ENCODE results near the gene RRP8.

Gene RRP8

GRCh38 chr11:6594142-6594768 is 9.2 kb downstream of the RRP8 start:
- FAIRE-seq = no peak

DNA sequence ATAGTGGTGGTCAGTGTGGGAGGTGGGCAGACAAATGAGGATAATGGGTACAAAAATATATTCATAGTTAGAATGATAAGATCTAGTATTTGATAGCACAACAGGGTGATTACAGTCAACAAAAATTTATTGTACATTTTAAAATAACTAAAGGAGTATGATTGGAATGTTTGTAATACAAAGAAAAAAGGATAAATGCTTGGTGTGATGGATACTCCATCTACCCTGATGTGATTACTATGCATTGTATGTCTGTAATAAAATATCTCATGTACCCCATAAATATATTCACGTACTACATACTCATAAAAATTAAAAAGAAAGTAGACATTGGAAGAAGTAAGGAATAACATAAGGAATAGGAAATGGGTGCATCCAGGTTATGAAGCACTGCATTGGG is 15.4 kb downstream of the RRP8 start:
- TF ChIP-seq POLR2AphosphoS5 (IDR thresholded peaks at IDR 0.05; ENCODE audit: low read depth, low read length) (no peak), POLR2A (IDR thresholded peaks at IDR 0.05; ENCODE audit: low read depth, low read length) (no peak), TAF1 (IDR thresholded peaks at IDR 0.05; ENCODE audit: borderline replicate concordance, low read depth, low read length) (no peak)
- DNase-seq (ENCODE audit: insufficient read length) = no peak
- no peak for FAIRE-seq

More at GRCh38 chr11:6594142-6594768, 9.2 kb downstream of the RRP8 start:
- TF ChIP-seq TAF1 (IDR thresholded peaks at IDR 0.05; ENCODE audit: borderline replicate concordance, low read depth, low read length) (no peak), POLR2A (IDR thresholded peaks at IDR 0.05; ENCODE audit: low read depth, low read length) (no peak), POLR2AphosphoS5 (IDR thresholded peaks at IDR 0.05; ENCODE audit: low read depth, low read length) (no peak)
- DNase-seq (ENCODE audit: insufficient read length) = no peak

DNA sequence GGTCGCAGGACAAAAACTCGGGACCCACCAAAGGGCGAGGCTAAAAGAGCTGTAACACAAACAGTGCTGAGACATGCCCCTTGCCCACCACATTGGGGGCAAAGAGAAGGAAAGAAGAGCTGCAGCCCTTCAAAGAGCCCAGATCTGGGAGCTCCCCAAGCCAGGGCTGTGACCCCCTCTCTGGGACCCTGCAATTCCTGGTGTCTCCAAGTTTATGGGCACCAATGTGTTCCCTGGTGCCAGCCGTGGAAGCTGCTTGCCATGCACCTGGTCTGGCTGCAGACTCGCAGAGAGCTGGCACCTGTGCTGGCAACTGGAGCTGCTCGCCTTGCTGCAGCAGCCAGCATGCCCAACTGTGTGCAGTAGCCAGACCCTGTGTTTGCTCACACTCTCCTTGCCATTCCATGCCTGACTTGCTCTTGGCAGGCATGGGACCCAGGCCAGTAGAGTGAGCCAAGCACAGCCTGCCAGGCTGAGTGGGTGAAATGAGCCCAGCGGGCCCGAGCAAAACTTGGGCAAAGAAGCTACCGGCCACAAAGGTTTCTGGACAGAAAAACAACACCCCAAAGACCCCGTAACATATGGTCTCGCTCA is 16.0 kb downstream of the RRP8 start:
- FAIRE-seq (no peak), DNase-seq (ENCODE audit: insufficient read length) (no peak)
- TF ChIP-seq POLR2AphosphoS5 (IDR thresholded peaks at IDR 0.05; ENCODE audit: low read depth, low read length) (no peak), TAF1 (IDR thresholded peaks at IDR 0.05; ENCODE audit: borderline replicate concordance, low read depth, low read length) (no peak), POLR2A (IDR thresholded peaks at IDR 0.05; ENCODE audit: low read depth, low read length) (no peak)

- DNase-seq (ENCODE audit: insufficient read length) (no peak), FAIRE-seq (no peak)
- TF ChIP-seq TAF1 (IDR thresholded peaks at IDR 0.05; ENCODE audit: borderline replicate concordance, low read depth, low read length) = no peak
- no peak for TF ChIP-seq POLR2AphosphoS5 (IDR thresholded peaks at IDR 0.05; ENCODE audit: low read depth, low read length)
- TF ChIP-seq POLR2A (IDR thresholded peaks at IDR 0.05; ENCODE audit: low read depth, low read length) = no peak
These were observed 16.7 kb downstream of the RRP8 start for GRCh38 chr11:6586434-6587359.

DNA sequence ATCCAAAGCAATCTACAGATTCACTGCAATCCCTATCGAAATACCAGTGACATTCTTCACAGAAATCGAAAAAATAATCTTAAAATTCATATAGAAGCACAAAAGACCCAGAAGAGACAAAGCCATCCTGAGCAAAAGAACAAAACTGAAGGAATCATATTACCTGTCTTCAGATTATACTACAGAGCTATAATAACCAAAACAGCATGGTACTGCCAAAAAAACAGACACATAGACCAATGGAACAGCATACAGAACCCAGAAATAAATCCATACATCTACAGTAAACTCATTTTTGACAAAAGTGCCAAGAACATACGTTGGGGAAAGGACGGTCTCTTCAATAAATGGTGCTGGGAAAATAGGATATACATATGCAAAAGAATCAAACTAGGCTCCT is 18.9 kb downstream of the RRP8 start:
- no peak for TF ChIP-seq POLR2AphosphoS5 (IDR thresholded peaks at IDR 0.05; ENCODE audit: low read depth, low read length)
- TF ChIP-seq TAF1 (IDR thresholded peaks at IDR 0.05; ENCODE audit: borderline replicate concordance, low read depth, low read length) = no peak
- no peak for TF ChIP-seq POLR2A (IDR thresholded peaks at IDR 0.05; ENCODE audit: low read depth, low read length)
- DNase-seq (ENCODE audit: insufficient read length) (no peak), FAIRE-seq (peak; percentile 51)

DNA sequence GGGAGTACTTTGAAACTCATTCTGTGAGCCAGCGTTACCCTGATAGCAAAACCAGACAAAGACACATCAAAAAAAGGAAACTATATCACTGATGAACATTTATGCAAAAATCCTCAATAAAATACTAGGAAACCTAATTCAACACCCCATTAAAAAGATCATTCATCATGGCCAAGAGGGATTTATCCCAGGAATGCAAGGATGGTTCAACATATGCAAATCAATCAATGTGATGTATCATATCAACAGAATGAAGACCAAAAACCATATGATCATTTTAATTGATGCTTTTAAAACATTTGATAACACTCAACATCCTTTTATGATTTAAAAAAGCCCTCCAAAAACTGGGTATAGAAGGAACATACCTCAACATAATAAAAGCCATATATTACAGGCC is 19.8 kb downstream of the RRP8 start:
- no peak for DNase-seq (ENCODE audit: insufficient read length)
- TF ChIP-seq TAF1 (IDR thresholded peaks at IDR 0.05; ENCODE audit: borderline replicate concordance, low read depth, low read length) = no peak
- TF ChIP-seq POLR2A (IDR thresholded peaks at IDR 0.05; ENCODE audit: low read depth, low read length) = no peak
- FAIRE-seq = no peak

GRCh38 chr11:6579681-6580080 is 23.7 kb downstream of the RRP8 start:
- TF ChIP-seq POLR2AphosphoS5 (IDR thresholded peaks at IDR 0.05; ENCODE audit: low read depth, low read length) (no peak), POLR2A (IDR thresholded peaks at IDR 0.05; ENCODE audit: low read depth, low read length) (no peak), TAF1 (IDR thresholded peaks at IDR 0.05; ENCODE audit: borderline replicate concordance, low read depth, low read length) (no peak)
- no peak for FAIRE-seq
- no peak for DNase-seq (ENCODE audit: insufficient read length)

- FAIRE-seq = no peak
- no peak for DNase-seq (ENCODE audit: insufficient read length)
- no peak for TF ChIP-seq POLR2A (IDR thresholded peaks at IDR 0.05; ENCODE audit: low read depth, low read length)
- TF ChIP-seq POLR2AphosphoS5 (IDR thresholded peaks at IDR 0.05; ENCODE audit: low read depth, low read length) = no peak
- no peak for TF ChIP-seq TAF1 (IDR thresholded peaks at IDR 0.05; ENCODE audit: borderline replicate concordance, low read depth, low read length)
These were observed 25.3 kb downstream of the RRP8 start for GRCh38 chr11:6578134-6578533.

DNA sequence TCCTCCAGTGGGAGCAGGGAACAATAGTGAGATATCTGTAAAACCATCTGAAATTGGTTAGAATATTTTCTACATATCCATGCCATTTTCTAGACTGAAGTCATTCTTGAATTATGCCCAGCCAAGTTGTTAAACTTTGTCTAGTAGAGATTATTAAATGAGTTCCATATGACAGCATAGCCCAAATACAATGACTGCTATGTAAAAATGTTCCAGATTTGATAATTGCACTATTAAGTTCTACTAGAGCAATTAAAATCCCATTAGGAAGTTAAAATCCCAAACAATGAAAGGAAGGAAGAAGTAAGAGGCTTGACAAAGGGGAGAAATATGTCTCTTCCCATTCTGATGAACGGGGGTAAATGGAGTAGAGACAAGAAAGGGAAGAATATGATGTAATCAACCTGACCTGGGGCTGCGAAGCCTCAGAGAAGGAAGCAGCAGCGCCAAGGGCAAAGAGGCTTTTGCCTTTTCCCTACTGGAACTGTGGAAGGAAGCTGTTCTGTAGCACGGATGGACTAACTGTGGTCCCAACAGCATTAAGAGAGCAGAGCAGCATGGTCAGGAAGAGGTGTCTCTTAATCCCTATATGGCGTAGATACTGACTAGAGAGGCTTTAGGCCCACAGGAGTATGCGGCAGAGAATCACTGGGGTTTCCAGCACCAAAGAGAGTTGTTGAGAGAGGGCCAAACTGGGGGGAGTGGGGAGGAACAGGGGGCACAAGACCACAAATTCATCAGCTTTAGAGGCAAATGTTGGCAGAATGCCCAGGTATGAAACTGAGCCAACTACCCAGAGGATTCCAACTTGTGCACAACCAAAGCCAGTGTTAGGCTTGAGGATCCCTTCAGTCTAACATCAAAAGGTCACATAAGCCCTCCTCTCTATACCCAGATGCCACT is 26.7 kb downstream of the RRP8 start:
- TF ChIP-seq POLR2AphosphoS5 (IDR thresholded peaks at IDR 0.05; ENCODE audit: low read depth, low read length) (no peak), TAF1 (IDR thresholded peaks at IDR 0.05; ENCODE audit: borderline replicate concordance, low read depth, low read length) (no peak), POLR2A (IDR thresholded peaks at IDR 0.05; ENCODE audit: low read depth, low read length) (no peak)
- DNase-seq (ENCODE audit: insufficient read length) = no peak
- peak; percentile 79 for FAIRE-seq

DNA sequence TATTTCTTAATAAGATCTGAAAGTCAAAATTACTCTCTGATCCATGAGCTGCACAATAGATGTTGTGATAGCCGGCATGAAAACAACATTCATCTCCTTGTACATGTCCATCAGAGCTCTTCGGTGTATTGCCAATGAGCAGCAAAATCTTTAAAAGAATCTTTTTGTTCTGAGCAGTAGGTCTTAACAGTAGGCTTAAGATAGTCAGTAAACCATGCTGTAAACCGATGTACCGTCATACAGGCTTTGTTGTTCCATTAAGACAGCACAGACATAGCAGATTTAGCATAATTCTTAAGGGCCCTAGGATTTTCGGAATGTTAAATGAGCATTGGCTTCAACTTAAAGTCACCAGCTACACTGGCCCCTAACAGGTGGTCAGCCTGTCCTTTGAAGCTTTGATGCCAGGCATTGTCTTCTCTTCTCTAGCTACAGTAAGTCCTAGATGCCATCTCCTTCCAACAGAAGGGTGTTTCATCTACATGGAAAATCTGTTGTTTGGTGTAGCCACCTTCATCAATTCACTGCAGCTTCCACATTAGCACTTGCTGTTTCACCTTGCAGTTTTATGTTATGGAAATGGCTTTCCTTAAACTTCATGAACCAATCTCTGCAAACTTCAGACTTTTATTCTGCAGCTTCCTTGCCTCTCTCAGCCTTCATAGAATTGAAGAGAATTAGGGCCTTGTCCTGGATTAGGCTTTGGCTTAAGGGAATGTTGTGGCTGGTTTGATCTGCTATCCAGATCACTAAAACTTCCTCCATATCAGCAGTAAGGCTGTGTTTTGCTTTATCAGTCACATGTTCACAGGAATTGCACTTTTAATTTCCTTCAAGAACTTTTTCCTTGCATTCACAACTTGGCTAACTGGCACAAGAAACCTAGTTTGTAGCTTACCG is 28.4 kb downstream of the RRP8 start:
- DNase-seq (ENCODE audit: insufficient read length) (no peak), FAIRE-seq (no peak)
- no peak for TF ChIP-seq TAF1 (IDR thresholded peaks at IDR 0.05; ENCODE audit: borderline replicate concordance, low read depth, low read length)
- no peak for TF ChIP-seq POLR2AphosphoS5 (IDR thresholded peaks at IDR 0.05; ENCODE audit: low read depth, low read length)
- TF ChIP-seq POLR2A (IDR thresholded peaks at IDR 0.05; ENCODE audit: low read depth, low read length) = no peak
